ENCODE data around the gene ZNF655.

DNA sequence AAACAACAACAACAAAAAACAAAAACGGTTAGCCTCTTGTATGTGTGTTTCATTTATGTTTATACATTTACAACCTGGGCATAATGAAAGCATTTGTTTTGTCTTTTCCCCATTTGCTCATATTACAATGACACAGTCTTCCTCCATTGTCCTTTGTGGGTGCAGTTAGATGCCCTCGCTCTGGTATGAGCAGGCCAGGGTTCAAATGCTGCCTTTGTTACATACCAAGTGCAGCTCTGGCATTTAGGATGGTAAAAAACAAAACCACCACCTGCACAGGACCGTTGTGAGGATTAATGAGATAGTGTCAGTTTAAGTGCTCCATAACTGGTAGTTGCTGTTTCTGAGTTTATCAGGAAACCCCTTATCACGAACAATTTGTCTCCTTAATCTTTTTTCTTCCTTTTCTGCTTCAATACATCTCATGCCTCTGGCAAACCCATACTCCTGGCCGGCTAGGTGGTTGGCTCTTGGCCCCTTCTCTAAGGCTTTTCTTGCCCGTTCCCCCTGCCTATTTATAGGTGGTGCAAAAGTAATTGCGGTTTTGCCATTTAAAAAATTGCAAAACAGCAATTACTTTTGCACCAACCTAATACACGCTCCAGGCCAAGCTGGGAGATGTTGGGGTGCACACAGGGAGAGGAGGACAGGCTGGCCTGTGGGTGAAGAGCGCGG is 21.0 kb downstream of the ZNF655 start:
- TF ChIP-seq, protein P1, sequence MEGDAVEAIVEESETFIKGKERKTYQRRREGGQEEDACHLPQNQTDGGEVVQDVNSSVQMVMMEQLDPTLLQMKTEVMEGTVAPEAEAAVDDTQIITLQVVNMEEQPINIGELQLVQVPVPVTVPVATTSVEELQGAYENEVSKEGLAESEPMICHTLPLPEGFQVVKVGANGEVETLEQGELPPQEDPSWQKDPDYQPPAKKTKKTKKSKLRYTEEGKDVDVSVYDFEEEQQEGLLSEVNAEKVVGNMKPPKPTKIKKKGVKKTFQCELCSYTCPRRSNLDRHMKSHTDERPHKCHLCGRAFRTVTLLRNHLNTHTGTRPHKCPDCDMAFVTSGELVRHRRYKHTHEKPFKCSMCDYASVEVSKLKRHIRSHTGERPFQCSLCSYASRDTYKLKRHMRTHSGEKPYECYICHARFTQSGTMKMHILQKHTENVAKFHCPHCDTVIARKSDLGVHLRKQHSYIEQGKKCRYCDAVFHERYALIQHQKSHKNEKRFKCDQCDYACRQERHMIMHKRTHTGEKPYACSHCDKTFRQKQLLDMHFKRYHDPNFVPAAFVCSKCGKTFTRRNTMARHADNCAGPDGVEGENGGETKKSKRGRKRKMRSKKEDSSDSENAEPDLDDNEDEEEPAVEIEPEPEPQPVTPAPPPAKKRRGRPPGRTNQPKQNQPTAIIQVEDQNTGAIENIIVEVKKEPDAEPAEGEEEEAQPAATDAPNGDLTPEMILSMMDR (IDR thresholded peaks at IDR 0.05) = no peak
- no peak for TF ChIP-seq POLR2AphosphoS5 (IDR thresholded peaks at IDR 0.05)

Measured in transverse colon (tissue), 4 donors.